ENCODE results near the gene RNASE12.

RNASE12 gene

GRCh38 chr14:20591235-20591634 is at the start of gene RNASE12:
Gene RNASE12, minus strand, starts transcription at chr14:20591376. Its CDS starts 653 bp downstream, at chr14:20590723.
- TF ChIP-seq YY1 (IDR thresholded peaks at IDR 0.05; ENCODE audit: insufficient read depth, insufficient read length) (no peak), ZNF274 (IDR thresholded peaks at IDR 0.05; ENCODE audit: low read depth, low read length) (no peak), SUZ12 (IDR thresholded peaks at IDR 0.05; ENCODE audit: extremely low read depth, insufficient read depth, insufficient read length) (no peak)
- Histone ChIP-seq H3K4me3 (ENCODE audit: insufficient read length, low read depth) (no peak within 1 kb of the TSS), H3K4me1 (ENCODE audit: insufficient read depth, insufficient read length) (no peaks in the 10 kb centered on the region), H3K27me3 (ENCODE audit: insufficient read depth, insufficient read length) (no peaks in the 10 kb centered on the region), H3K36me3 (ENCODE audit: insufficient read depth, insufficient read length, low read length) (no peaks in the 10 kb centered on the region), H3K9me3 (ENCODE audit: insufficient read depth, low read length) (no peaks in the 10 kb centered on the region), H3K9ac (ENCODE audit: insufficient read length, low read depth) (no peak within 1 kb of the TSS)
- no peak for DNase-seq (ENCODE audit: low read depth, low spot score)

- peaks cover 15% of the 10 kb centered on the region for H3K27me3 ChIP-seq (ENCODE audit: insufficient read depth, insufficient read length)
- TF ChIP-seq ZNF274 (IDR thresholded peaks at IDR 0.05; ENCODE audit: low read depth, low read length): no peak
- no peak for TF ChIP-seq YY1 (IDR thresholded peaks at IDR 0.05; ENCODE audit: insufficient read depth, insufficient read length)
- no peak for TF ChIP-seq SUZ12 (IDR thresholded peaks at IDR 0.05; ENCODE audit: extremely low read depth, insufficient read depth, insufficient read length)
- H3K4me1 ChIP-seq (ENCODE audit: insufficient read depth, insufficient read length): no peaks in the 10 kb centered on the region
- no peaks in the 10 kb centered on the region for H3K9me3 ChIP-seq (ENCODE audit: insufficient read depth, low read length)
- peak overlapping the region; percentile 44 for H3K4me3 ChIP-seq (ENCODE audit: insufficient read length, low read depth)
- DNase-seq (ENCODE audit: low read depth, low spot score): no peak
- H3K9ac ChIP-seq (ENCODE audit: insufficient read length, low read depth): peak overlapping the region; percentile 57
- no peaks in the 10 kb centered on the region for H3K36me3 ChIP-seq (ENCODE audit: insufficient read depth, insufficient read length, low read length)
Measured at GRCh38 chr14:20632831-20633691, 41.9 kb upstream of the RNASE12 start.

DNA sequence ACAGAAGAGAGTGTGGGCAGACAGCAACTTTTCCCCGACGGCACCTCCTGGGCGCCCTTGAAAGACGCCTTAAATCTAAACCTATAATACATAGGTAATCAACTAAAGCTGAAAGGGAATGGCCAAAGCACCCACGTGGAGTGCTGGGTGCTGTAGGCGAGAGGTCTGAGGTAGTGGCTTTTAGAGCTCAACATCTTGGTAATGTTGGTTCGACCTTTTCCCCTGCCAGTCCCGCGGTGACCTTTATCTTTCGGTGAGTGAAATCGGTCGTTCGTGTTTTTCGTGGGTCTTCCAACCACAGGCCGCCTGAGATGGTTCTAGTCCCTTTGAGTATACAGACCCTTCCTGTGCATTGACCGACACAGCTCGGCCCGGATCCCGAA is 41.3 kb upstream of the RNASE12 start:
- Histone ChIP-seq H3K36me3 (ENCODE audit: insufficient read depth, insufficient read length, low read length) (no peaks in the 10 kb centered on the region), H3K27me3 (ENCODE audit: insufficient read depth, insufficient read length) (peaks cover 18% of the 10 kb centered on the region), H3K9me3 (ENCODE audit: insufficient read depth, low read length) (no peaks in the 10 kb centered on the region), H3K4me1 (ENCODE audit: insufficient read depth, insufficient read length) (no peaks in the 10 kb centered on the region), H3K4me3 (ENCODE audit: insufficient read length, low read depth) (peak overlapping the region; percentile 44), H3K9ac (ENCODE audit: insufficient read length, low read depth) (peak overlapping the region; percentile 57)
- TF ChIP-seq YY1 (IDR thresholded peaks at IDR 0.05; ENCODE audit: insufficient read depth, insufficient read length) (no peak), SUZ12 (IDR thresholded peaks at IDR 0.05; ENCODE audit: extremely low read depth, insufficient read depth, insufficient read length) (no peak), ZNF274 (IDR thresholded peaks at IDR 0.05; ENCODE audit: low read depth, low read length) (no peak)
- DNase-seq (ENCODE audit: low read depth, low spot score): no peak

GRCh38 chr14:20631880-20632389 is 40.8 kb upstream of the RNASE12 start:
- H3K36me3 ChIP-seq (ENCODE audit: insufficient read depth, insufficient read length, low read length): no peaks in the 10 kb centered on the region
- DNase-seq (ENCODE audit: low read depth, low spot score): no peak

DNA sequence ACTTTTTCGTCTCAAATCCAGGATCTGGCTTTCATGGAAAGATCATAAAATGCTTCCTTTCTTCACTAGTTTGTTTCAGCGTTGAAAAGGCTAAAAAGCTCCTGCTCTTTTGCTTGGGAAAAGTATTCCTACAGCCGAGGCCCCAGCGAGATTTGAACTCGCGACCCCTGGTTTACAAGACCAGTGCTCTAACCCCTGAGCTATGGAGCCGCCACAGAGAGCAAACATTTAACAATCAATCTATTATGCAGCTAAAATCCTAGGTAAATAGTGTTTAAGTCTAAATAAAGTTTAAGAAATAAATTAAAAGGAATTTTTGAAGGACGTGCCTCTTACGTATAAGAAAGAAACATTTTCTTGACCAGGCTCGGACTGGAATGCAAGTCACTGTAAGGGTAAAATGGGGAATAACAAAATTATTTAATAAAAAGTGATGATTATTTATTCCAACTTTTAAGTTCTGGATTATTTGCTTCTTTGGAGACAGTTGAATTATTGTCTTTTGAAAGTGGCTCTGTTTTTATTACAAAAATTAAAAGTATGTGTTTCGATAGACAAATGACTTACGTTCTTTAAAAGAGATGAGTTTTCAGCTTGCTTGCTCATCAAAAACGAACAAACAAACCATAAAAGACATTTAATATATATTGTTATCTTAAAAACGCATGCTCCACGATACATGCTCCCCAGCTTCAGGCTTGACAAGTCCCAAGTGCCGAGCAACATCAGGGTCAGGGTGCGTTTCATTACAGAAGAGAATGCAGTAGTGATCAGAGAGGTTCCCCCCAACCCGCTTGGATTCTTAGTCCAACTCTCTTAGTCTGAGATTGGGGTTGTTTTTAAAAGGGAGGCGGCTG is 40.1 kb upstream of the RNASE12 start:
- Histone ChIP-seq H3K4me1 (ENCODE audit: insufficient read depth, insufficient read length) (no peaks in the 10 kb centered on the region), H3K9ac (ENCODE audit: insufficient read length, low read depth) (peak overlapping the region; percentile 86), H3K4me3 (ENCODE audit: insufficient read length, low read depth) (peak overlapping the region; percentile 89), H3K9me3 (ENCODE audit: insufficient read depth, low read length) (no peaks in the 10 kb centered on the region), H3K27me3 (ENCODE audit: insufficient read depth, insufficient read length) (peaks cover 30% of the 10 kb centered on the region), H3K36me3 (ENCODE audit: insufficient read depth, insufficient read length, low read length) (no peaks in the 10 kb centered on the region)
- DNase-seq (ENCODE audit: low read depth, low spot score): no peak
- TF ChIP-seq ZNF274 (IDR thresholded peaks at IDR 0.05; ENCODE audit: low read depth, low read length) (no peak), SUZ12 (IDR thresholded peaks at IDR 0.05; ENCODE audit: extremely low read depth, insufficient read depth, insufficient read length) (no peak), YY1 (IDR thresholded peaks at IDR 0.05; ENCODE audit: insufficient read depth, insufficient read length) (no peak)

More at GRCh38 chr14:20631880-20632389, 40.8 kb upstream of the RNASE12 start:
- Histone ChIP-seq H3K9ac (ENCODE audit: insufficient read length, low read depth) (peak overlapping the region; percentile 46), H3K4me3 (ENCODE audit: insufficient read length, low read depth) (peak overlapping the region; percentile 44), H3K4me1 (ENCODE audit: insufficient read depth, insufficient read length) (no peaks in the 10 kb centered on the region), H3K27me3 (ENCODE audit: insufficient read depth, insufficient read length) (peaks cover 23% of the 10 kb centered on the region), H3K9me3 (ENCODE audit: insufficient read depth, low read length) (no peaks in the 10 kb centered on the region)
- TF ChIP-seq SUZ12 (IDR thresholded peaks at IDR 0.05; ENCODE audit: extremely low read depth, insufficient read depth, insufficient read length): no peak
- no peak for TF ChIP-seq YY1 (IDR thresholded peaks at IDR 0.05; ENCODE audit: insufficient read depth, insufficient read length)
- TF ChIP-seq ZNF274 (IDR thresholded peaks at IDR 0.05; ENCODE audit: low read depth, low read length): no peak

DNA sequence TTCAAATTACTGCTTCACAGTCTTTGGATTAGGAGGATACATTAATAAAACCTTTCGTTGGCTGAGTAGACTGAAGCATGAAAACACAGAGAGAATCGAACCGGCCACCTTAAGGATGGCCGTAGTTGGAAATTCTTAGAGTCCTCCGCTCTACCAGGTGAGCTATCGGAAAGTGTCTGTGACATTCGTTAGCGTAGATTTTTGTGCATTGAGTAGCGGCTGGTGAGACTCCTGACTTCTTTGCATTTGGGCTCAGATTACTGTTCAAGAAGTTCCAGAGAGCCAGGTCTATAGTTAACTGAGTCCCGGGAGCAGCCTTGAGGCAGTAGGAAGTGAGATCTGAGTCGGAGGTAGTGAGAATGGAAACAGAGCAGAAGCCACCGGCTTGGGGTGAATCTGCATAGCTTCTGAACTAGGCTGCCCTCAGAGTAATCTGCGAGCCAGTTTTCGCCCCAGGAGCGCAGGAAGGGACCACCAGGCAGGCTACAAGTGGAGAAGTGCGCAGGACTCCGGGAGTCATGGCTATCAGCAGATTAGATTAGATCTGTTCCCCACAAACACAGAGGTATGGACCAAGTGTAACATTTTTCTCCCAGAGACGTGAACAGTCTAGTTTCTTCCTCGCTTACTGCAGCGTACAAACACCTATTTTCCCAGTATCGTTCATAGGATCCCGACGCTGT is 39.3 kb upstream of the RNASE12 start:
- no peaks in the 10 kb centered on the region for H3K36me3 ChIP-seq (ENCODE audit: insufficient read depth, insufficient read length, low read length)
- no peaks in the 10 kb centered on the region for H3K4me1 ChIP-seq (ENCODE audit: insufficient read depth, insufficient read length)
- TF ChIP-seq SUZ12 (IDR thresholded peaks at IDR 0.05; ENCODE audit: extremely low read depth, insufficient read depth, insufficient read length) (no peak), ZNF274 (IDR thresholded peaks at IDR 0.05; ENCODE audit: low read depth, low read length) (no peak), YY1 (IDR thresholded peaks at IDR 0.05; ENCODE audit: insufficient read depth, insufficient read length) (no peak)
- peaks cover 30% of the 10 kb centered on the region for H3K27me3 ChIP-seq (ENCODE audit: insufficient read depth, insufficient read length)
- no peak for DNase-seq (ENCODE audit: low read depth, low spot score)
- H3K4me3 ChIP-seq (ENCODE audit: insufficient read length, low read depth): peak overlapping the region; percentile 89
- H3K9ac ChIP-seq (ENCODE audit: insufficient read length, low read depth): peak overlapping the region; percentile 86
- no peaks in the 10 kb centered on the region for H3K9me3 ChIP-seq (ENCODE audit: insufficient read depth, low read length)
